GM12878 (cell line): ENCODE results near the gene SLC39A1.

ENCODE experiments used
- BCL3 ChIP-seq: IDR thresholded peaks from 2 replicates; pipeline ENCODE4 v1.6.1; 2011; ENCODE audit warnings: borderline replicate concordance, low read depth, mild to moderate bottlenecking, moderate library complexity, low read length; ENCODE audit not compliant: insufficient read depth, poor library complexity, severe bottlenecking
- CREM ChIP-seq: IDR thresholded peaks from 2 replicates; pipeline ENCODE4 v1.6.1; 2014; ENCODE audit warnings: antibody characterized with exemption, low read depth
- EGR1 ChIP-seq, 2 experiments: IDR thresholded peaks; 1 replicate in 1 of 2; 2 replicates in 1 of 2; pipeline ENCODE4 v1.6.1; 2011 to 2012; ENCODE audit warnings: low read depth in 2 of 2, low read length in 2 of 2, borderline replicate concordance in 1 of 2, mild to moderate bottlenecking in 1 of 2, moderate library complexity in 1 of 2
- NFYB ChIP-seq: IDR thresholded peaks from 2 replicates; pipeline ENCODE4 v1.6.1; 2011; ENCODE audit warnings: low read depth, mild to moderate bottlenecking, low read length, improper control_type of control experiment, moderate library complexity; ENCODE audit not compliant: insufficient read depth
- POLR2A ChIP-seq: IDR thresholded peaks from 2 replicates; pipeline ENCODE4 v1.6.1; 2011; ENCODE audit warnings: low read depth, mild to moderate bottlenecking, low read length
- RAD51 ChIP-seq: fragments of 450-650 bp; IDR thresholded peaks from 2 replicates; pipeline ENCODE4 v1.6.1; 2016; ENCODE audit warnings: moderate library complexity, mild to moderate bottlenecking, inconsistent platforms
- SMC3 ChIP-seq: IDR thresholded peaks from 2 replicates; pipeline ENCODE4 v1.6.1; 2011; ENCODE audit warnings: low read length, improper control_type of control experiment, borderline replicate concordance
- TAF1 ChIP-seq: IDR thresholded peaks from 2 replicates; pipeline ENCODE4 v1.6.1; 2011; ENCODE audit warnings: mild to moderate bottlenecking, low read depth, low read length, borderline replicate concordance
- TCF12 ChIP-seq: IDR thresholded peaks from 2 replicates; pipeline ENCODE4 v1.6.1; 2011; ENCODE audit warnings: low read depth, mild to moderate bottlenecking, low read length
- TCF7 ChIP-seq: IDR thresholded peaks from 2 replicates; pipeline ENCODE4 v1.6.1; 2014; ENCODE audit warnings: antibody characterized with exemption, borderline replicate concordance
- ZNF274 ChIP-seq: IDR thresholded peaks from one replicate; pipeline ENCODE4 v1.8.0; 2011; ENCODE audit not compliant: insufficient read length, insufficient read depth
- ZSCAN29 ChIP-seq: fragments of 450-650 bp; IDR thresholded peaks from 2 replicates; pipeline ENCODE4 v1.6.1; 2017; ENCODE audit warnings: mild to moderate bottlenecking, moderate library complexity
- TF ChIP-seq, protein P1 (sequence below), 3 experiments: IDR thresholded peaks in 2 of 3; conservative IDR thresholded peaks in 1 of 3; 2 replicates each; pipeline ENCODE4 v1.5.1; 2011; ENCODE audit warnings: low read depth in 3 of 3, low read length in 3 of 3, mild to moderate bottlenecking in 3 of 3, control low read depth in 2 of 3, moderate library complexity in 2 of 3, inconsistent platforms in 1 of 3, mixed read lengths in 1 of 3; ENCODE audit not compliant: control insufficient read depth in 2 of 3, insufficient read depth in 1 of 3; ENCODE audit errors: extremely low read depth in 1 of 3
- TF ChIP-seq, protein P2 (sequence below): IDR thresholded peaks from 2 replicates; pipeline ENCODE4 v1.6.1; 2012; ENCODE audit warnings: mild to moderate bottlenecking, low read depth, low read length

DNA sequence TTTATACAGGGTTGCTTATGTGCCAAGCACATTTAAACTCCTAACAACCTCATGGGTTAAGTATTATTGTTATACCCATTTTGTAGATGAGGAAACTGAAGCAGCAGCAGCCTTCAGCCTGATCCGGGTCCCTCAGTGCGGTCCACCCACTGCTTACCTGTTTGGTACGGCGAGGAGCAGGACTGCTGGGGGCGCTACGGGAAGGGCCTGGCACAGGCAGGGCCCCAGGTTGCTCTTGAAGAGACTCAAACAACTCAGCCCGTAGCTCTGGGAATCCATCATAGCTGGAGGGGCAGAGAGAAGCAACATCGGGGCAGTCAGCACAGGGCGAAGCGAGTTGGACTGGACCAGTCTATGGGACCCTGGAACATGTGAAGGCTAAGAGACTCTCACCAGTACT is 26.0 kb downstream of the SLC39A1 start:
- TF ChIP-seq TCF7 (no peak), EGR1 (IDR thresholded peaks at IDR 0.05; ENCODE audit: borderline replicate concordance in 1 of 2, low read depth in 2 of 2, low read length in 2 of 2) (no peak), POLR2A (no peak), CREM (no peak), BCL3 (no peak), TAF1 (no peak), ZSCAN29 (no peak), NFYB (no peak), ZNF274 (no peak), SMC3 (no peak), RAD51 (no peak), TCF12 (no peak)
- TF ChIP-seq, protein P1, sequence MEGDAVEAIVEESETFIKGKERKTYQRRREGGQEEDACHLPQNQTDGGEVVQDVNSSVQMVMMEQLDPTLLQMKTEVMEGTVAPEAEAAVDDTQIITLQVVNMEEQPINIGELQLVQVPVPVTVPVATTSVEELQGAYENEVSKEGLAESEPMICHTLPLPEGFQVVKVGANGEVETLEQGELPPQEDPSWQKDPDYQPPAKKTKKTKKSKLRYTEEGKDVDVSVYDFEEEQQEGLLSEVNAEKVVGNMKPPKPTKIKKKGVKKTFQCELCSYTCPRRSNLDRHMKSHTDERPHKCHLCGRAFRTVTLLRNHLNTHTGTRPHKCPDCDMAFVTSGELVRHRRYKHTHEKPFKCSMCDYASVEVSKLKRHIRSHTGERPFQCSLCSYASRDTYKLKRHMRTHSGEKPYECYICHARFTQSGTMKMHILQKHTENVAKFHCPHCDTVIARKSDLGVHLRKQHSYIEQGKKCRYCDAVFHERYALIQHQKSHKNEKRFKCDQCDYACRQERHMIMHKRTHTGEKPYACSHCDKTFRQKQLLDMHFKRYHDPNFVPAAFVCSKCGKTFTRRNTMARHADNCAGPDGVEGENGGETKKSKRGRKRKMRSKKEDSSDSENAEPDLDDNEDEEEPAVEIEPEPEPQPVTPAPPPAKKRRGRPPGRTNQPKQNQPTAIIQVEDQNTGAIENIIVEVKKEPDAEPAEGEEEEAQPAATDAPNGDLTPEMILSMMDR (IDR thresholded peaks at IDR 0.05 in 2 of 3, conservative IDR thresholded peaks at IDR 0.05 in 1 of 3; ENCODE audit: control insufficient read depth in 2 of 3, extremely low read depth in 1 of 3, insufficient read depth in 1 of 3, low read depth in 3 of 3, low read length in 3 of 3) = no peak
- TF ChIP-seq, protein P2, sequence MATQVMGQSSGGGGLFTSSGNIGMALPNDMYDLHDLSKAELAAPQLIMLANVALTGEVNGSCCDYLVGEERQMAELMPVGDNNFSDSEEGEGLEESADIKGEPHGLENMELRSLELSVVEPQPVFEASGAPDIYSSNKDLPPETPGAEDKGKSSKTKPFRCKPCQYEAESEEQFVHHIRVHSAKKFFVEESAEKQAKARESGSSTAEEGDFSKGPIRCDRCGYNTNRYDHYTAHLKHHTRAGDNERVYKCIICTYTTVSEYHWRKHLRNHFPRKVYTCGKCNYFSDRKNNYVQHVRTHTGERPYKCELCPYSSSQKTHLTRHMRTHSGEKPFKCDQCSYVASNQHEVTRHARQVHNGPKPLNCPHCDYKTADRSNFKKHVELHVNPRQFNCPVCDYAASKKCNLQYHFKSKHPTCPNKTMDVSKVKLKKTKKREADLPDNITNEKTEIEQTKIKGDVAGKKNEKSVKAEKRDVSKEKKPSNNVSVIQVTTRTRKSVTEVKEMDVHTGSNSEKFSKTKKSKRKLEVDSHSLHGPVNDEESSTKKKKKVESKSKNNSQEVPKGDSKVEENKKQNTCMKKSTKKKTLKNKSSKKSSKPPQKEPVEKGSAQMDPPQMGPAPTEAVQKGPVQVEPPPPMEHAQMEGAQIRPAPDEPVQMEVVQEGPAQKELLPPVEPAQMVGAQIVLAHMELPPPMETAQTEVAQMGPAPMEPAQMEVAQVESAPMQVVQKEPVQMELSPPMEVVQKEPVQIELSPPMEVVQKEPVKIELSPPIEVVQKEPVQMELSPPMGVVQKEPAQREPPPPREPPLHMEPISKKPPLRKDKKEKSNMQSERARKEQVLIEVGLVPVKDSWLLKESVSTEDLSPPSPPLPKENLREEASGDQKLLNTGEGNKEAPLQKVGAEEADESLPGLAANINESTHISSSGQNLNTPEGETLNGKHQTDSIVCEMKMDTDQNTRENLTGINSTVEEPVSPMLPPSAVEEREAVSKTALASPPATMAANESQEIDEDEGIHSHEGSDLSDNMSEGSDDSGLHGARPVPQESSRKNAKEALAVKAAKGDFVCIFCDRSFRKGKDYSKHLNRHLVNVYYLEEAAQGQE = no peak
